Stimulated activated CD4-positive, alpha-beta T cell treated with anti-CD3 and anti-CD28 coated beads, TNF-alpha, amount 100 ng/mL, for 1 hour (primary cell): ENCODE data around the gene CAMK1D.
"Not testable (repeated sequence)": the region's sequence is repeated elsewhere in the genome, so short reads cannot be mapped to it uniquely, and the experiment has no call there.

Experiments
- DNase-seq, 3 donors: peaks; one replicate each; pipeline ENCODE4 v3.0.0-alpha.2; 2020; ENCODE audit warnings: low read depth in 3 of 3, low spot score in 1 of 3

Gene CAMK1D

DNA sequence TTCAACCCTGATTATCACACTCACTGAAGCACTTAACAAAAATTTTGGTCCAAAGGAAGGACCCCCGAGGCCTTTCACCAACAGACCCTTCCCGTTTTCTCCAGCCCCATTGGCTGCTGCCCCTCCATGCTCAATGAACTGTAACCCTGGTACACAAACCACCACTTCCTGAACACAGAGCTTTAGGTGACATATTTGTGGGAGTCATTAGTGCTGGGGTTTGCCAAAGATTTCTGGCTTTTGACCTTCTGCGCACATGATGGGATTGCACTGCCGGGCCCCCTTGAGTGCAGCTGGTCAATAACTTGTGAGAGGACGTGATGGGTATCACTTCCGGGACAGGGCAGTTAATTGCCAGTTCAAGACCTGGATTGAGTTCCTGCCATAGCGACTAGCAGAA, 9.0 kb upstream of the CAMK1D start:
- no peak for DNase-seq

GRCh38 chr10:12340937-12341336, 8.4 kb upstream of the CAMK1D start:
- DNase-seq, result no peak

- DNase-seq, result no peak
Observed at GRCh38 chr10:12341526-12341925, 7.8 kb upstream of the CAMK1D start.

GRCh38 chr10:12344375-12345110, 4.8 kb upstream of the CAMK1D start:
- no peak for DNase-seq

GRCh38 chr10:12346707-12347106, 2.6 kb upstream of the CAMK1D start:
- no peak for DNase-seq

GRCh38 chr10:12348294-12348869, 965 bp upstream of the CAMK1D start:
- DNase-seq, result no peak

GRCh38 chr10:12349629-12350166, 351 bp downstream of the CAMK1D start:
- no peak for DNase-seq

GRCh38 chr10:12350167-12350872, 973 bp downstream of the CAMK1D start:
- DNase-seq, result peak in 1 of 3 donors; percentile 18

DNA sequence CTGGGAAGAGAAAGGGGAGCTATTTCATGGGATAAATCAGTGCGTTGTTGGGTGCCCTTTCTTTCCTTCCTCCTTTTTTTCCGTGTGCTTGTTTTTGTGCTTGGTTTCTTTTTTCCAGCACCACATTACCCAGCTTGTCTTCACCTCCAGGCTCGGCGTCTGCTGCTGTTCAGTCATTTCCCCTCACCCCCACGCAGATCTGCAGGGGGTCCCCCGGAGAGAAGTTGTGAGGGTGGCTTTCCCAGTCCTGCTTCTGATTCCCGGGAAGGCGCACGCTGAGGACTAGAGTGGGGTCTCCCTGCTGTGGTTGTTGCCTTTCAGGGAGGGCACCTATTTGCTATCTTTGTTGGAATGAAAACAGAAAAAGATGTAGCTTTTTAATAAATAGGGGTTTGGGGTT, 1.6 kb downstream of the CAMK1D start:
- DNase-seq, result no peak

DNA sequence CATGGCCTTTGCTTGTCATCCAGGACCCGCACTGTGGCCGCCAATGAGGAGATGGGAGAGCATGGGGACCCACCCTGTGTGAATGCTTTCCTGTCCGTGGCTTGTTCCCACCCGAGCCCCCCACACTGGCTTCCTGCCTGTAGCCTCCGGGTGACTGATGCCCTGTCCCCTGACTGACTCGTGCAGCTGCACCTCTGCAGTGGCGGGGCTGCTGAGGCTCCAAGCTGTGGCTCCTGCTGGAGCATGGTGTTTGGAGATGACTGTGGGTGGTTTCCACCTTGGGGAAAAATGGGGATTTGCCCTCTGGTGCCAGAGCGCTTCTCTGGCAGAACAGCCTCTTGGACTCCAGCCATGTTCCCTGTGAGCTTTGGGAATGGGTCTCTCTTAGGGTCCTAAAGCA, 2.1 kb downstream of the CAMK1D start:
- no peak for DNase-seq

GRCh38 chr10:12351889-12352288, 2.5 kb downstream of the CAMK1D start:
- no peak for DNase-seq

GRCh38 chr10:12353399-12354242, 4.3 kb downstream of the CAMK1D start:
- DNase-seq, result no peak

DNA sequence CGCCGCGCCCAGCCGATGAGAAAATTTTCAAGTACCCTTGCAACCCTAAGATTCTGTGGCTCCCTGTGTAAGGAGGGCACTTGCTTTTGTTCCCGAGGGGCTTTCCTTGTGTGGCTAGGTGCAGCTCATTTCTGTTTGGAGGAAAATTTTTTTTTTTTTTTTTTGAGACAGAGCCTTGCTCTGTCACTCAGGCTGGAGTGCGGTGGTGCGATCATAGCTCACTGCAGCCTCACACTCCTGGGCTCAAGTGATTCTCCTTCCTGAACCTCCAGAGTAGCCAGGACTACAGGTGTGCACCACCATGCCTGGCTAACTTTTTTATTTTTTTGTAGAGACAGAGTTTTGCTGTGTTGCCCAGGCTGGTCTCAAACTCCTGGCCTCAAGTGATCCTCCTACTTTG, 5.3 kb downstream of the CAMK1D start:
- not testable (repeated sequence) for DNase-seq

GRCh38 chr10:12355384-12355783, 6.0 kb downstream of the CAMK1D start:
- DNase-seq, result no peak

DNA sequence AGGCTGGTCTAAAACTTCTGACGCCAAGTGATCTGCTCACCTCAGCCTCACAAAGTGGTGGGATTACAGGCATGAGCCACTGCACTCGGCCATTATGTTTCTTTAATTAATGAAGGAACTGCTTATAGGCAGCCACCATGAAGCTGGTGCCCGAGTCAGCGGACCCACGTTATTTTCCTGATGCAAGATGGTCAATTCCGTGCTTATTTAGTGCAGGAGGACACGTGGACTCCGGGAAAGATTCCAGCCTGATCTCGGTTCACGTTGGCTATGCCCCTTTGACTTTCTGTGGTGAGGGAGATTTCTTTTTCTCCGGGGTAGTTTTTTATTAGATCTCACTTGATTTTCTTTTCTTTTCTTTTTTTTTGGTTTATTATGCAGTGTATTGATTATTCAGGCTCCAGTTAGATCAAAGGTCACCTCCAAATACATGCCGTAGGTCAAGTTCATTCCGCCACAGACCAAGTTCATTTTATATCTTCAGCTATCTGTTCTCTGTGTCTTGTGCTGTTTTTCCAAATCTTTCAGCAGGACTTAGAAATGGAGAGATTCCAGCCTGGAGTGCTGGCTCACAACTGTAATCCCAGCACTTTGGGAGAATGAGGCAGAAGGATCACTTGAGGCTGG, 8.3 kb downstream of the CAMK1D start:
- no peak for DNase-seq

DNA sequence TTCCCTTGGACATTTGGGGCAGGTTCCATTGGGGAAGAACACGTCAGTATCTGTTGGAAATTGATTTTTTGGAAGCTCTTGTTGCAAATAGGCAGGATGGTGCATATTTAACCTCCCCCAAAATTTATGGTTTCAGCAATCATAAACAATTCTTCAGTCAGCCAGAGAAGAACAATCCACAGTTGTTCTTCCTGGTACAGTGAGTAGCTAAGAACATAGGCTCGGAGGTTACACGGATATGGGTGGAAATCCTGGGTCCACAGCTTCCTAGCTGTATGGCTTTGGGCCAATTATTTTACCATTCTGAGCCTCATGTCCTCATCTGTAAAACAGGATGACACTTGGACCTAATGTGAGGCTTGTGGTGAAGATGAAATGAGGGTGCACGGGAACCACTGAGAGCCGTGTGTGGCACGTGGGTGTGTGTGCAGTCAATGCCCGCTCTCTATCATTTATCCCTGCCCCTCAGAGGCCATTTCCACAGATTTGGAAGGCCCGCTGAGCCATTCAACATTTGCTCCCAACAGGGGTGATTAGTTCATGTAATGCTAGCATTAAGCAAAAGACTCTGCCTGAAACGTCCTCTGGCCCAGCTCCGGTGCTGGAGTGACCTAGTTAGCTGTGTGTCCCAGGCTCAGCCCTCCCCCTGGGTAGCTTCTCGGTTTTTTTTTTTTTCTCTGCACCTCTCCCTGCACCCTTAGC, 9.7 kb downstream of the CAMK1D start:
- DNase-seq, result no peak

GRCh38 chr10:12360461-12360860, 11.1 kb downstream of the CAMK1D start:
- no peak for DNase-seq

DNA sequence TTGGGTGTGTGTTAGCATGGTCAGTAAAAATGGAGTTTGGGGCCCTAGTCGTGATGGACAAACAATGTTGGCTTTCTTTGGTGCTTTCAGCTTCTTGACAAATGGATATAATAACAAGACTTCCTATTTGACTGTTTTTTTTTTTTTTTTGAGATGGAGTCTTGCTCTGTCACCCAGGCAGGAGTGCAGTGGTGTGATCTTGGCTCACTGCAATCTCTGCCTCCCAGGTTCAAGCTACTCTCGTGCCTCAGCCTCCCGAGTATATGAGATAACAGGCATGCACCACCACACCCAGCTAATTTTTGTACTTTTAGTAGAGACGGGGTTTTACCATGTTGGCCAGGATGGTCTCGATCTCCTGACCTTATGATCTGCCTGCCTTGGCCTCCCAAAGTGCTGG, 11.8 kb downstream of the CAMK1D start:
- not testable (repeated sequence) for DNase-seq

- no peak for DNase-seq
Observed at GRCh38 chr10:12364559-12364958, 15.2 kb downstream of the CAMK1D start.

DNA sequence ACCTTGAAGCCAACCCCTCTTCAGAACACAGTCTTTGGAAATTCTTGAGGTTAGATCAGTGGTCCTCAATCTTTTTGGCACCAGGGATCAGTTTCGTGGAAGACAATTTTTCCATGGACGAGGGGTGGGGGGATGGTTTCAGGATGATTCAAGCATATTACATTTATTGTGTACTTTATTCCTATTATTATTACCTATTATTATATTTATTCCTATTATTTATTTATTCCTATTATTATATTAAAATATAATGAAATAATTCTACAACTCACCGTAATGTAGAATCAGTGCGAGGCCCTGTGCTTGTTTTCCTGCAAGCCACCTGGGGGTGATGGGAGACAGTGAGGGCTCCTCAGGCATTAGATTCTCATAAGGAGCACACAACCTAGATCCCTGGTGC, 17.9 kb downstream of the CAMK1D start:
- DNase-seq, result no peak
